A673 (cell line): ENCODE data around the gene UBE2R2. TPM values are rescaled to one million over a fixed set of nuclear protein-coding genes. Genes with fewer than 3 reads are reported as not detected.
"Not testable (repeated sequence)": the region's sequence is repeated elsewhere in the genome, so short reads cannot be mapped to it uniquely, and the experiment has no call there.

Source experiments
- BruUV-seq: library from RNA; stranded (reverse); fragments of 400-500 nt; replicated peaks from 2 replicates; lab custom pipeline; 2021; lab: Mats Ljungman, UMichigan
- CTCF ChIA-PET: fragments of 300-600 bp; sonication (Branson Sonifier 250); formaldehyde crosslinking; loops from one replicate; lab custom pipeline; 2022; ENCODE audit warnings: antibody characterized with exemption; lab: Charles Lee
- POLR2A ChIA-PET: fragments of 300-600 bp; sonication (Branson Sonifier 250); formaldehyde crosslinking; loops from one replicate; lab custom pipeline; 2022; ENCODE audit warnings: antibody characterized with exemption; ENCODE audit not compliant: low non-redundant PET; lab: Charles Lee
- DNase-seq: peaks from one replicate; pipeline ENCODE4 v3.0.0-alpha.2; 2015; ENCODE audit warnings: low spot score
- H3K27ac ChIP-seq: fragments of 200-600 bp; sonication (generic); 2 replicates; pipeline ENCODE4 v1.5.1; 2016; ENCODE audit warnings: mixed run types, low read depth, mild to moderate bottlenecking, mixed read lengths, antibody characterized with exemption, low read length; ENCODE audit not compliant: poor library complexity, severe bottlenecking
- H3K27me3 ChIP-seq: fragments of 200-600 bp; sonication (generic); replicated peaks from 2 replicates; pipeline ENCODE4 v1.6.1; 2017; ENCODE audit warnings: mixed run types, low read depth, mild to moderate bottlenecking, mixed read lengths, antibody characterized with exemption, low read length; ENCODE audit not compliant: insufficient read depth, poor library complexity
- H3K36me3 ChIP-seq: fragments of 200-600 bp; sonication (generic); 2 replicates; pipeline ENCODE4 v1.6.1; 2016; ENCODE audit warnings: mixed run types, mild to moderate bottlenecking, mixed read lengths, antibody characterized with exemption, low read length; ENCODE audit not compliant: insufficient read depth, poor library complexity, severe bottlenecking
- H3K4me1 ChIP-seq: fragments of 200-600 bp; sonication (generic); 2 replicates; pipeline ENCODE4 v1.6.1; 2017; ENCODE audit warnings: mixed run types, mild to moderate bottlenecking, mixed read lengths, antibody characterized with exemption, low read length; ENCODE audit not compliant: insufficient read depth, poor library complexity, severe bottlenecking
- H3K4me3 ChIP-seq: fragments of 200-600 bp; sonication (generic); 2 replicates; pipeline ENCODE4 v1.5.1; 2016; ENCODE audit warnings: low read depth, mixed run types, mild to moderate bottlenecking, mixed read lengths, low read length; ENCODE audit not compliant: poor library complexity, severe bottlenecking
- H3K9me3 ChIP-seq: fragments of 200-600 bp; sonication (generic); 2 replicates; pipeline ENCODE4 v1.6.1; 2016; ENCODE audit warnings: mixed run types, low read depth, mild to moderate bottlenecking, mixed read lengths, antibody characterized with exemption, low read length; ENCODE audit not compliant: poor library complexity, severe bottlenecking
- CTCF ChIP-seq: fragments of 300-800, 200-600 bp; sonication (generic); conservative IDR thresholded peaks from 2 replicates; pipeline ENCODE4 v1.5.1; 2017; ENCODE audit warnings: low read depth, mild to moderate bottlenecking, antibody characterized with exemption, low read length, moderate library complexity, mixed read lengths
- EZH2 ChIP-seq: fragments of 200-600 bp; sonication (generic); IDR thresholded peaks from 2 replicates; pipeline ENCODE4 v1.6.1; 2017; ENCODE audit warnings: borderline replicate concordance, low read depth, mild to moderate bottlenecking, mixed read lengths, antibody characterized with exemption, low read length; ENCODE audit not compliant: poor library complexity, severe bottlenecking
- intact Hi-C: fragments of 100-400 bp; cut with micrococcal nuclease; formaldehyde crosslinking; loops from one replicate; pipeline ENCODE4 v1.10.0; 2022; ENCODE audit not compliant: unreplicated experiment
- total RNA-seq: library from RNA; stranded (reverse); gene quantifications from 2 replicates; pipeline ENCODE4 v1.2.3, GENCODE V29; 2021

Gene UBE2R2
- total RNA-seq, 1 experiment from 2014 or later = 49.2 TPM

- CTCF ChIA-PET = no interaction called here
- Histone ChIP-seq H3K4me1 (peaks cover 26% of the 10 kb centered on the region), H3K27ac (no peak overlapping the region), H3K27me3 (no peaks in the 10 kb centered on the region), H3K36me3 (no peaks in the 10 kb centered on the region), H3K9me3 (no peaks in the 10 kb centered on the region), H3K4me3 (no peak overlapping the region)
- no peak for TF ChIP-seq CTCF
- TF ChIP-seq EZH2 = no peak
- DNase-seq = no peak
- no TSS peak for BruUV-seq
- POLR2A ChIA-PET = no interaction called here
- intact Hi-C loops = no loop called here
These were observed 3.3 kb downstream of the UBE2R2 start for GRCh38 chr9:33820231-33820745.

- Histone ChIP-seq H3K27ac (no peak overlapping the region), H3K4me3 (no peak overlapping the region), H3K27me3 (no peaks in the 10 kb centered on the region), H3K36me3 (no peaks in the 10 kb centered on the region), H3K9me3 (no peaks in the 10 kb centered on the region), H3K4me1 (peaks cover 20% of the 10 kb centered on the region)
- no peak for DNase-seq
- CTCF ChIA-PET = no interaction called here
- no TSS peak for BruUV-seq
- POLR2A ChIA-PET = no interaction called here
- no peak for TF ChIP-seq CTCF
- TF ChIP-seq EZH2 = no peak
- intact Hi-C loops = no loop called here
These were observed 6.8 kb downstream of the UBE2R2 start for GRCh38 chr9:33823801-33824200.

GRCh38 chr9:33827285-33827684, 10.3 kb downstream of the UBE2R2 start:
- H3K36me3 ChIP-seq, intact Hi-C loops, H3K27me3 ChIP-seq, DNase-seq, CTCF ChIA-PET, H3K4me1 ChIP-seq, H3K4me3 ChIP-seq, POLR2A ChIA-PET, H3K9me3 ChIP-seq, H3K27ac ChIP-seq, BruUV-seq: not testable (repeated sequence)

GRCh38 chr9:33829641-33830230, 12.8 kb downstream of the UBE2R2 start:
- CTCF ChIA-PET, intact Hi-C loops, POLR2A ChIA-PET: not testable (repeated sequence)

More at GRCh38 chr9:33829641-33830230, 12.8 kb downstream of the UBE2R2 start:
- not testable (repeated sequence) for BruUV-seq, H3K4me3 ChIP-seq, H3K9me3 ChIP-seq, H3K36me3 ChIP-seq, H3K4me1 ChIP-seq, H3K27me3 ChIP-seq, DNase-seq, H3K27ac ChIP-seq
